HepG2 (cell line): ENCODE results near the gene NOP56. TPM values are rescaled to one million over a fixed set of nuclear protein-coding genes. Genes with fewer than 3 reads are reported as not detected.

ENCODE experiments used
- ATF7-NPFF ChIP-seq: sonication (generic); formaldehyde crosslinking; IDR thresholded peaks from 2 replicates; pipeline ENCODE4 v1.8.1; 2023; ENCODE audit warnings: mild to moderate bottlenecking, low read depth, missing genetic modification reagents, moderate library complexity
- CEBPB ChIP-seq: IDR thresholded peaks from 2 replicates; pipeline ENCODE4 v1.6.1; 2011; ENCODE audit warnings: low read depth, low read length, improper control_type of control experiment, borderline replicate concordance
- CENPX ChIP-seq: sonication (generic); formaldehyde crosslinking; IDR thresholded peaks from 2 replicates; pipeline ENCODE4 v1.9.0; 2021; ENCODE audit warnings: mild to moderate bottlenecking, missing genetic modification reagents, moderate library complexity
- GABPB1 ChIP-seq: IDR thresholded peaks from 2 replicates; pipeline ENCODE4 v1.6.1; 2016; ENCODE audit warnings: mild to moderate bottlenecking, missing genetic modification reagents, moderate library complexity, missing compliant biosample characterization
- GATA4 ChIP-seq: sonication (generic); IDR thresholded peaks from 2 replicates; pipeline ENCODE4 v1.6.1; 2016; ENCODE audit warnings: antibody characterized with exemption, low read depth, borderline replicate concordance
- IKZF4 ChIP-seq: sonication (generic); formaldehyde crosslinking; IDR thresholded peaks from 2 replicates; pipeline ENCODE4 v1.5.1; 2020; ENCODE audit warnings: borderline replicate concordance, mild to moderate bottlenecking, low read depth, missing genetic modification reagents; ENCODE audit errors: not compliant biosample characterization
- KAT2B ChIP-seq: fragments of 150-350 bp; IDR thresholded peaks from 2 replicates; pipeline ENCODE4 v1.6.1; 2014; ENCODE audit warnings: low read depth, low read length, borderline replicate concordance
- KLF9 ChIP-seq: IDR thresholded peaks from 2 replicates; pipeline ENCODE4 v1.6.1; 2016; ENCODE audit warnings: low read depth
- PAXIP1 ChIP-seq: sonication (generic); formaldehyde crosslinking; conservative IDR thresholded peaks from 2 replicates; pipeline ENCODE4 v1.4.0; 2020; ENCODE audit warnings: mild to moderate bottlenecking, missing genetic modification reagents, moderate library complexity
- PCBP2 ChIP-seq: fragments of 200-400 bp; formaldehyde crosslinking; optimal IDR thresholded peaks from 2 replicates; pipeline ENCODE3; 2018; ENCODE audit warnings: low read length, low read depth; ENCODE audit not compliant: poor library complexity, severe bottlenecking
- TAF15 ChIP-seq: fragments of 200-400 bp; formaldehyde crosslinking; IDR thresholded peaks from one replicate; pipeline ENCODE4 v1.6.1; 2018; ENCODE audit warnings: mild to moderate bottlenecking, low read depth, low read length; ENCODE audit not compliant: poor library complexity, severe bottlenecking
- TFDP2 ChIP-seq: sonication (generic); formaldehyde crosslinking; IDR thresholded peaks from 2 replicates; pipeline ENCODE4 v1.4.0; 2020; ENCODE audit warnings: missing genetic modification reagents
- TIGD3 ChIP-seq: sonication (generic); formaldehyde crosslinking; IDR thresholded peaks from 2 replicates; pipeline ENCODE4 v1.5.1; 2020; ENCODE audit warnings: mild to moderate bottlenecking, missing genetic modification reagents, borderline replicate concordance
- U2AF1 ChIP-seq: fragments of 200-400 bp; formaldehyde crosslinking; optimal IDR thresholded peaks from 2 replicates; pipeline ENCODE3; 2017; ENCODE audit warnings: mild to moderate bottlenecking, low read depth, low read length
- ZFP90 ChIP-seq: sonication (generic); formaldehyde crosslinking; IDR thresholded peaks from 2 replicates; pipeline ENCODE4 v1.8.0; 2022; ENCODE audit warnings: missing genetic modification reagents, mild to moderate bottlenecking, inconsistent platforms, borderline replicate concordance
- ZNF232 ChIP-seq: sonication (generic); formaldehyde crosslinking; IDR thresholded peaks from 2 replicates; pipeline ENCODE4 v1.4.0; 2020; ENCODE audit warnings: missing genetic modification reagents, borderline replicate concordance
- ZNF253 ChIP-seq: sonication (generic); formaldehyde crosslinking; IDR thresholded peaks from 2 replicates; pipeline ENCODE4 v1.8.0; 2022; ENCODE audit warnings: mild to moderate bottlenecking, missing genetic modification reagents, borderline replicate concordance
- ZNF501 ChIP-seq: sonication (generic); formaldehyde crosslinking; IDR thresholded peaks from 2 replicates; pipeline ENCODE4 v1.5.1; 2020; ENCODE audit warnings: mild to moderate bottlenecking, moderate library complexity, missing genetic modification reagents
- ZNF569 ChIP-seq: sonication (generic); formaldehyde crosslinking; IDR thresholded peaks from 2 replicates; pipeline ENCODE4 v1.5.0; 2020; ENCODE audit warnings: mild to moderate bottlenecking, missing genetic modification reagents, moderate library complexity, borderline replicate concordance
- ZNF619 ChIP-seq: sonication (generic); formaldehyde crosslinking; IDR thresholded peaks from 2 replicates; pipeline ENCODE4 v1.4.0; 2020; ENCODE audit warnings: mild to moderate bottlenecking, missing genetic modification reagents
- polyA plus RNA-seq, 8 experiments: library from polyadenylated mRNA; depleted of rRNA in 3 of 8; stranded (reverse) in 7 of 8; unstranded in 1 of 8; fragments of >200 nt; fragmentation: Illumina TruSeq in 4 of 8; extraction: Trizol in 4 of 8; gene quantifications; 2 replicates each; pipeline versions ENCODE4 v1.2.1 to v1.2.3, GENCODE V29; 2011 to 2016; ENCODE audit warnings: low read depth in 4 of 8, missing spikeins in 1 of 8, mixed read lengths in 1 of 8; ENCODE audit not compliant: insufficient read depth in 1 of 8
- total RNA-seq, 5 experiments: library from RNA; depleted of rRNA; stranded (reverse); fragments of >200 nt; fragmentation: Illumina TruSeq; extraction: Trizol; gene quantifications; 2 replicates each; pipeline ENCODE4 v1.2.3, GENCODE V29; 2016; ENCODE audit warnings: low read depth in 1 of 5
- TF ChIP-seq, protein P1 (sequence below): sonication (generic); formaldehyde crosslinking; IDR thresholded peaks from 2 replicates; pipeline ENCODE4 v1.5.0; 2020; ENCODE audit warnings: missing genetic modification reagents

Gene NOP56
- total and polyA plus RNA-seq, 2 of the 13 experiments (the other 11 are each of a cell fraction or from before 2014, with no cell fraction given) = 369 to 1,116 TPM

GRCh38 chr20:2652724-2653555, 508 bp downstream of the NOP56 start (continued):
- TF ChIP-seq, protein P1, sequence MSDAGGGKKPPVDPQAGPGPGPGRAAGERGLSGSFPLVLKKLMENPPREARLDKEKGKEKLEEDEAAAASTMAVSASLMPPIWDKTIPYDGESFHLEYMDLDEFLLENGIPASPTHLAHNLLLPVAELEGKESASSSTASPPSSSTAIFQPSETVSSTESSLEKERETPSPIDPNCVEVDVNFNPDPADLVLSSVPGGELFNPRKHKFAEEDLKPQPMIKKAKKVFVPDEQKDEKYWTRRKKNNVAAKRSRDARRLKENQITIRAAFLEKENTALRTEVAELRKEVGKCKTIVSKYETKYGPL (CRISPR knock-in tag) = no peak; the same call in 1 of the 2 replicates
- TF ChIP-seq TFDP2 (CRISPR knock-in tag) (peak; percentile 73; the same call in 1 of the 2 replicates), ZNF569 (CRISPR knock-in tag) (no peak), CENPX (CRISPR knock-in tag) (no peak), PAXIP1 (CRISPR knock-in tag) (0 out of 2 replicates have a peak, but pooled peaks have one; percentile 22), PCBP2 (no peak), TAF15 (peak; percentile 13), TIGD3 (CRISPR knock-in tag) (no peak), CEBPB (no peak), ZNF619 (CRISPR knock-in tag) (peak; percentile 95), IKZF4 (CRISPR knock-in tag) (peak; percentile 63), KLF9 (CRISPR knock-in tag) (peak; percentile 28; the same call in 1 of the 2 replicates), ZFP90 (CRISPR knock-in tag) (no peak; the same call in 1 of the 2 replicates), ATF7-NPFF (CRISPR knock-in tag) (no peak; the same call in none of the 2 replicates), KAT2B (no peak), GATA4 (no peak), GABPB1 (CRISPR knock-in tag) (peak; percentile 71; the same call in 1 of the 2 replicates), ZNF501 (peak; percentile 95), ZNF232 (CRISPR knock-in tag) (peak; percentile 27; the same call in 1 of the 2 replicates), U2AF1 (no peak), ZNF253 (CRISPR knock-in tag) (peak; percentile 86)
